Measurements from ENCODE around the gene SMCO3.

SMCO3 gene

GRCh38 chr12:14814014-14814413 lies at the start of gene SMCO3:
SMCO3 (minus strand) TSS chr12:14814182; CDS start chr12:14806680, 7,502 bp downstream.
- H3K4me1 Mint-ChIP-seq (ENCODE audit: low read depth), result peaks cover 20% of the 10 kb centered on the region
- no peak within 1 kb of the TSS for H3K4me3 Mint-ChIP-seq
- H3K27ac Mint-ChIP-seq, result no peak within 1 kb of the TSS
- H3K9me3 Mint-ChIP-seq (ENCODE audit: low read depth), result peaks cover 6% of the 10 kb centered on the region
- H3K27me3 Mint-ChIP-seq, result peaks cover 2% of the 10 kb centered on the region
- peaks cover 7% of the 10 kb centered on the region for H3K36me3 Mint-ChIP-seq

GRCh38 chr12:14860490-14860889 lies 46.5 kb upstream of the SMCO3 start:
- no peaks in the 10 kb centered on the region for H3K4me1 Mint-ChIP-seq (ENCODE audit: low read depth)
- no peak overlapping the region for H3K27ac Mint-ChIP-seq
- H3K9me3 Mint-ChIP-seq (ENCODE audit: low read depth), result peaks cover 18% of the 10 kb centered on the region
- H3K27me3 Mint-ChIP-seq, result no peaks in the 10 kb centered on the region
- no peak overlapping the region for H3K4me3 Mint-ChIP-seq
- peaks cover 17% of the 10 kb centered on the region for H3K36me3 Mint-ChIP-seq

GRCh38 chr12:14858513-14858912 lies 44.5 kb upstream of the SMCO3 start:
- Mint-ChIP-seq H3K36me3 (peaks cover 17% of the 10 kb centered on the region), H3K4me1 (ENCODE audit: low read depth) (no peaks in the 10 kb centered on the region), H3K9me3 (ENCODE audit: low read depth) (peaks cover 18% of the 10 kb centered on the region), H3K4me3 (no peak overlapping the region), H3K27me3 (no peaks in the 10 kb centered on the region), H3K27ac (no peak overlapping the region)

- Mint-ChIP-seq H3K27me3 (no peaks in the 10 kb centered on the region), H3K4me3 (no peak overlapping the region), H3K27ac (no peak overlapping the region), H3K4me1 (ENCODE audit: low read depth) (no peaks in the 10 kb centered on the region), H3K36me3 (peaks cover 10% of the 10 kb centered on the region), H3K9me3 (ENCODE audit: low read depth) (peaks cover 11% of the 10 kb centered on the region)
These were observed 40.7 kb upstream of the SMCO3 start for GRCh38 chr12:14854586-14855183.

- Mint-ChIP-seq H3K27ac (no peak overlapping the region), H3K9me3 (ENCODE audit: low read depth) (peaks cover 5% of the 10 kb centered on the region), H3K36me3 (peaks cover 5% of the 10 kb centered on the region), H3K4me3 (no peak overlapping the region), H3K27me3 (no peaks in the 10 kb centered on the region), H3K4me1 (ENCODE audit: low read depth) (no peaks in the 10 kb centered on the region)
These were observed 40.0 kb upstream of the SMCO3 start for GRCh38 chr12:14853961-14854360.

GRCh38 chr12:14852880-14853279 lies 38.9 kb upstream of the SMCO3 start:
- Mint-ChIP-seq H3K27me3 (no peaks in the 10 kb centered on the region), H3K4me1 (ENCODE audit: low read depth) (no peaks in the 10 kb centered on the region), H3K36me3 (peaks cover 5% of the 10 kb centered on the region), H3K9me3 (ENCODE audit: low read depth) (peaks cover 5% of the 10 kb centered on the region), H3K4me3 (no peak overlapping the region), H3K27ac (no peak overlapping the region)

- Mint-ChIP-seq H3K4me1 (ENCODE audit: low read depth) (peaks cover 6% of the 10 kb centered on the region), H3K27me3 (no peaks in the 10 kb centered on the region), H3K4me3 (no peak overlapping the region), H3K9me3 (ENCODE audit: low read depth) (no peaks in the 10 kb centered on the region), H3K27ac (no peak overlapping the region), H3K36me3 (no peaks in the 10 kb centered on the region)
These were observed 37.1 kb upstream of the SMCO3 start for GRCh38 chr12:14850929-14851663.

- no peaks in the 10 kb centered on the region for H3K27me3 Mint-ChIP-seq
- H3K4me3 Mint-ChIP-seq, result no peak overlapping the region
- no peaks in the 10 kb centered on the region for H3K9me3 Mint-ChIP-seq (ENCODE audit: low read depth)
- no peaks in the 10 kb centered on the region for H3K36me3 Mint-ChIP-seq
- peaks cover 12% of the 10 kb centered on the region for H3K4me1 Mint-ChIP-seq (ENCODE audit: low read depth)
- H3K27ac Mint-ChIP-seq, result no peak overlapping the region
These were observed 35.7 kb upstream of the SMCO3 start for GRCh38 chr12:14849661-14850060.

GRCh38 chr12:14846876-14847580 lies 33.0 kb upstream of the SMCO3 start:
- no peaks in the 10 kb centered on the region for H3K9me3 Mint-ChIP-seq (ENCODE audit: low read depth)
- no peak overlapping the region for H3K27ac Mint-ChIP-seq
- H3K4me1 Mint-ChIP-seq (ENCODE audit: low read depth), result peaks cover 12% of the 10 kb centered on the region
- no peaks in the 10 kb centered on the region for H3K36me3 Mint-ChIP-seq
- H3K4me3 Mint-ChIP-seq, result no peak overlapping the region
- no peaks in the 10 kb centered on the region for H3K27me3 Mint-ChIP-seq

GRCh38 chr12:14846042-14846587 lies 32.1 kb upstream of the SMCO3 start:
- Mint-ChIP-seq H3K27ac (no peak overlapping the region), H3K4me1 (ENCODE audit: low read depth) (peaks cover 12% of the 10 kb centered on the region), H3K36me3 (no peaks in the 10 kb centered on the region), H3K27me3 (no peaks in the 10 kb centered on the region), H3K4me3 (no peak overlapping the region), H3K9me3 (ENCODE audit: low read depth) (no peaks in the 10 kb centered on the region)

- Mint-ChIP-seq H3K27me3 (no peaks in the 10 kb centered on the region), H3K4me3 (peak overlapping the region; percentile 55), H3K27ac (no peak overlapping the region), H3K4me1 (ENCODE audit: low read depth) (peaks cover 12% of the 10 kb centered on the region), H3K36me3 (no peaks in the 10 kb centered on the region), H3K9me3 (ENCODE audit: low read depth) (no peaks in the 10 kb centered on the region)
These were observed 31.4 kb upstream of the SMCO3 start for GRCh38 chr12:14845350-14845750.

- peaks cover 12% of the 10 kb centered on the region for H3K4me1 Mint-ChIP-seq (ENCODE audit: low read depth)
- no peaks in the 10 kb centered on the region for H3K9me3 Mint-ChIP-seq (ENCODE audit: low read depth)
- H3K4me3 Mint-ChIP-seq, result no peak overlapping the region
- no peaks in the 10 kb centered on the region for H3K27me3 Mint-ChIP-seq
- H3K36me3 Mint-ChIP-seq, result peaks cover 2% of the 10 kb centered on the region
- no peak overlapping the region for H3K27ac Mint-ChIP-seq
These were observed 30.4 kb upstream of the SMCO3 start for GRCh38 chr12:14844401-14844800.

- Mint-ChIP-seq H3K27ac (no peak within 1 kb of the TSS), H3K36me3 (peaks cover 5% of the 10 kb centered on the region), H3K4me1 (ENCODE audit: low read depth) (peaks cover 12% of the 10 kb centered on the region), H3K9me3 (ENCODE audit: low read depth) (no peaks in the 10 kb centered on the region), H3K27me3 (peaks cover 5% of the 10 kb centered on the region), H3K4me3 (no peak within 1 kb of the TSS)
These were observed 29.5 kb upstream of the SMCO3 start, which contains the start of gene ART4 for GRCh38 chr12:14843425-14843887. ART4 (minus strand) TSS chr12:14843526; CDS start chr12:14843113, 413 bp downstream.

- Mint-ChIP-seq H3K4me1 (ENCODE audit: low read depth) (peaks cover 12% of the 10 kb centered on the region), H3K36me3 (peaks cover 5% of the 10 kb centered on the region), H3K4me3 (no peak overlapping the region), H3K27me3 (peaks cover 11% of the 10 kb centered on the region), H3K9me3 (ENCODE audit: low read depth) (no peaks in the 10 kb centered on the region), H3K27ac (no peak overlapping the region)
These were observed 28.3 kb upstream of the SMCO3 start for GRCh38 chr12:14842315-14842714.

- Mint-ChIP-seq H3K27me3 (peaks cover 11% of the 10 kb centered on the region), H3K4me3 (no peak overlapping the region), H3K9me3 (ENCODE audit: low read depth) (no peaks in the 10 kb centered on the region), H3K27ac (no peak overlapping the region), H3K4me1 (ENCODE audit: low read depth) (peaks cover 12% of the 10 kb centered on the region), H3K36me3 (peaks cover 5% of the 10 kb centered on the region)
These were observed 27.8 kb upstream of the SMCO3 start for GRCh38 chr12:14841761-14842160.

Data from activated naive CD8-positive, alpha-beta T cell (primary cell).